ENCODE measurements around the gene ALDOB.

The ALDOB gene

GRCh38 chr9:101381118-101381517 is 54.5 kb downstream of the ALDOB start:
- no peak for DNase-seq

- DNase-seq: no peak
Measured at GRCh38 chr9:101380295-101380694, 55.3 kb downstream of the ALDOB start.

GRCh38 chr9:101376111-101376848 is 59.3 kb downstream of the ALDOB start:
- no peak for DNase-seq

- no peak for DNase-seq
Measured at GRCh38 chr9:101375546-101375945, 60.0 kb downstream of the ALDOB start.

- no peak for DNase-seq
Measured at GRCh38 chr9:101372327-101373118, 63.1 kb downstream of the ALDOB start.

- no peak for DNase-seq
Measured at GRCh38 chr9:101371813-101372212, 63.8 kb downstream of the ALDOB start.

Data from CD4-positive, alpha-beta T cell treated with Interleukin-21 for 1 hour (primary cell).